Choroid plexus epithelial cell (primary cell): ENCODE data around the gene SKAP1.
A peak's percentile ranks its signal among the peaks of the same experiment; 100 is the strongest.

ENCODE experiments used
- DNase-seq: peaks from one replicate; pipeline ENCODE4 v3.0.0-alpha.2; 2010; ENCODE audit warnings: low read depth
- H3K4me3 ChIP-seq: 2 replicates; pipeline ENCODE4 v1.5.1; 2011; ENCODE audit warnings: low read depth, mild to moderate bottlenecking, control low read depth, low read length, moderate library complexity
- CTCF ChIP-seq: conservative IDR thresholded peaks from 2 replicates; pipeline ENCODE4 v1.5.1; 2011; ENCODE audit warnings: low read depth, mild to moderate bottlenecking, control low read depth, inconsistent platforms, low read length, moderate library complexity

SKAP1 gene

GRCh38 chr17:48336986-48337385, 93.0 kb downstream of the SKAP1 start:
- DNase-seq, result no peak
- H3K4me3 ChIP-seq, result no peak overlapping the region
- no peak for TF ChIP-seq CTCF

- peak; percentile 57 for TF ChIP-seq CTCF
- peak; percentile 62 for DNase-seq
- H3K4me3 ChIP-seq, result no peak overlapping the region
Observed at GRCh38 chr17:48335858-48336500, 94.0 kb downstream of the SKAP1 start.

- H3K4me3 ChIP-seq, result no peak overlapping the region
- DNase-seq, result no peak
- no peak for TF ChIP-seq CTCF
Observed at GRCh38 chr17:48335146-48335784, 94.7 kb downstream of the SKAP1 start.

- no peak overlapping the region for H3K4me3 ChIP-seq
- peak; percentile 4 for DNase-seq
- no peak for TF ChIP-seq CTCF
Observed at GRCh38 chr17:48333034-48333530, 96.9 kb downstream of the SKAP1 start.

- no peak for DNase-seq
- no peak overlapping the region for H3K4me3 ChIP-seq
Observed at GRCh38 chr17:48330887-48331286, 99.1 kb downstream of the SKAP1 start.

GRCh38 chr17:48330421-48330820, 99.6 kb downstream of the SKAP1 start:
- no peak for TF ChIP-seq CTCF
- H3K4me3 ChIP-seq, result no peak overlapping the region
- no peak for DNase-seq

More at GRCh38 chr17:48330887-48331286, 99.1 kb downstream of the SKAP1 start:
- TF ChIP-seq CTCF, result no peak

- no peak for DNase-seq
- H3K4me3 ChIP-seq, result no peak overlapping the region
- no peak for TF ChIP-seq CTCF
Observed at GRCh38 chr17:48328457-48328856, 101.6 kb downstream of the SKAP1 start.
